Measurements from ENCODE around the gene RFC4.

- TF ChIP-seq, protein P1, sequence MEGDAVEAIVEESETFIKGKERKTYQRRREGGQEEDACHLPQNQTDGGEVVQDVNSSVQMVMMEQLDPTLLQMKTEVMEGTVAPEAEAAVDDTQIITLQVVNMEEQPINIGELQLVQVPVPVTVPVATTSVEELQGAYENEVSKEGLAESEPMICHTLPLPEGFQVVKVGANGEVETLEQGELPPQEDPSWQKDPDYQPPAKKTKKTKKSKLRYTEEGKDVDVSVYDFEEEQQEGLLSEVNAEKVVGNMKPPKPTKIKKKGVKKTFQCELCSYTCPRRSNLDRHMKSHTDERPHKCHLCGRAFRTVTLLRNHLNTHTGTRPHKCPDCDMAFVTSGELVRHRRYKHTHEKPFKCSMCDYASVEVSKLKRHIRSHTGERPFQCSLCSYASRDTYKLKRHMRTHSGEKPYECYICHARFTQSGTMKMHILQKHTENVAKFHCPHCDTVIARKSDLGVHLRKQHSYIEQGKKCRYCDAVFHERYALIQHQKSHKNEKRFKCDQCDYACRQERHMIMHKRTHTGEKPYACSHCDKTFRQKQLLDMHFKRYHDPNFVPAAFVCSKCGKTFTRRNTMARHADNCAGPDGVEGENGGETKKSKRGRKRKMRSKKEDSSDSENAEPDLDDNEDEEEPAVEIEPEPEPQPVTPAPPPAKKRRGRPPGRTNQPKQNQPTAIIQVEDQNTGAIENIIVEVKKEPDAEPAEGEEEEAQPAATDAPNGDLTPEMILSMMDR (IDR thresholded peaks at IDR 0.05) = peak; percentile 68
- no peak for TF ChIP-seq EZH2phosphoT487 (IDR thresholded peaks at IDR 0.05)
- TF ChIP-seq EZH2 (IDR thresholded peaks at IDR 0.05) = no peak
Measured at GRCh38 chr3:186849374-186849975, 43.2 kb upstream of the RFC4 start.
